Duodenal mucosa (tissue), 2 donors: Measurements from ENCODE around the gene MEF2C.

ENCODE experiments used
- H3K27ac ChIP-seq: one replicate; pipeline ENCODE4 v1.7.0; 2013; ENCODE audit warnings: low read depth, low read length
- H3K27me3 ChIP-seq, 2 donors: one replicate each; pipeline ENCODE4 v1.7.0; 2013; ENCODE audit warnings: low read length in 2 of 2, control low read depth in 1 of 2; ENCODE audit not compliant: insufficient read depth in 2 of 2, control insufficient read depth in 1 of 2
- H3K36me3 ChIP-seq, 2 donors: one replicate each; pipeline ENCODE4 v1.7.0; 2013; ENCODE audit warnings: low read length in 2 of 2, control low read depth in 1 of 2; ENCODE audit not compliant: insufficient read depth in 2 of 2, control insufficient read depth in 1 of 2
- H3K4me1 ChIP-seq, 2 donors: one replicate each; pipeline ENCODE4 v1.7.0; 2013; ENCODE audit warnings: low read length in 2 of 2, control low read depth in 1 of 2; ENCODE audit not compliant: insufficient read depth in 2 of 2, control insufficient read depth in 1 of 2
- H3K4me3 ChIP-seq, 2 donors: one replicate each; pipeline ENCODE4 v1.7.0; 2013; ENCODE audit warnings: low read length in 2 of 2, low read depth in 1 of 2
- H3K9ac ChIP-seq, 2 donors: one replicate each; pipeline ENCODE4 v1.7.0; 2013; ENCODE audit warnings: low read length in 2 of 2, low read depth in 1 of 2
- H3K9me3 ChIP-seq, 2 donors: one replicate each; pipeline ENCODE4 v1.7.0; 2013; ENCODE audit warnings: low read length in 2 of 2, control low read depth in 1 of 2; ENCODE audit not compliant: control insufficient read depth in 1 of 2

MEF2C gene

DNA sequence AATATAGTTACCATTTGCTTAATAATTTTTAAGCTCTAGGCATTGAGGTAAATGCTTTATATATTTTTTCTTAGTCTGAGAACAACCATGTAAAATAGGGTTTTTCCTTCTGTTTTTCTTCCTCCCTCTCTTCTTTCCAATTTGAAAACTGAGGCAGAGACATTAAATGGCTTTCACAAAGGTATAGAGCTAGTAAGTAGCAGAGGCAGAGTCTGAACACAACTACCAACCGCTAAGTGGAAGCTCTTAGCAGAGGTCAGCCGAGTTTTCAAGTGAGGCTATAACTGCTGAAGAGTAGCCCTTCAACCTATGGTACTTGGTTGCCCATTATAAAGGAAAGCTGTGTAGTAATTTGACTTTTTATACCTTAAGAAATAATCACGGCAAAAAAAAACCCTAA lies 187.1 kb downstream of the MEF2C start:
- Histone ChIP-seq H3K27me3 (peaks cover 48 to 66% of the 10 kb centered on the region in 2 donors), H3K9me3 (no peaks in the 10 kb centered on the region), H3K36me3 (no peaks in the 10 kb centered on the region), H3K4me3 (no peak overlapping the region), H3K27ac (no peak overlapping the region), H3K9ac (no peak overlapping the region), H3K4me1 (no peaks in the 10 kb centered on the region)

DNA sequence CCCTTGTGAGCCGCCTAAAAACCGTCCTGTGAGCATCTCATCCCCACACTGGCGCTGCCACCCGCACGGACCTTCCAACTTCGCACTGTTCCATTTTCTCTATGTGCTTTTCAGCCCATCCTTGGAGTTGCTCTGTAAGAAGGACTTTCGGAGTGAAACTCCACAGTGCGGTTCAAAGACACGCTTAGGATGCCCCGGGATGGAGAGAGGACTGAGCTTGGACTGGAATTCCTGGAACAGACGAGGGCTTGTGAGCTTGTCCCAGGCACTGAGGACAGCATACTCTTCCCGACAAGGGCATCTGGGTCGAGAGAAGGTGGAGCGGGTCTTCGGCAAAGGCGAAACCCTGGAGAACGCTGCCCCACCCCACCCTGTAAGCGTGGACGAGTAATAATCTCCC lies 187.8 kb downstream of the MEF2C start:
- no peak overlapping the region for H3K9ac ChIP-seq
- no peak overlapping the region for H3K4me3 ChIP-seq
- peaks cover 0 to 4% of the 10 kb centered on the region in 2 donors for H3K4me1 ChIP-seq
- H3K9me3 ChIP-seq: no peaks in the 10 kb centered on the region
- H3K27me3 ChIP-seq: peaks cover 55 to 73% of the 10 kb centered on the region in 2 donors
- no peak overlapping the region for H3K27ac ChIP-seq
- no peaks in the 10 kb centered on the region for H3K36me3 ChIP-seq

DNA sequence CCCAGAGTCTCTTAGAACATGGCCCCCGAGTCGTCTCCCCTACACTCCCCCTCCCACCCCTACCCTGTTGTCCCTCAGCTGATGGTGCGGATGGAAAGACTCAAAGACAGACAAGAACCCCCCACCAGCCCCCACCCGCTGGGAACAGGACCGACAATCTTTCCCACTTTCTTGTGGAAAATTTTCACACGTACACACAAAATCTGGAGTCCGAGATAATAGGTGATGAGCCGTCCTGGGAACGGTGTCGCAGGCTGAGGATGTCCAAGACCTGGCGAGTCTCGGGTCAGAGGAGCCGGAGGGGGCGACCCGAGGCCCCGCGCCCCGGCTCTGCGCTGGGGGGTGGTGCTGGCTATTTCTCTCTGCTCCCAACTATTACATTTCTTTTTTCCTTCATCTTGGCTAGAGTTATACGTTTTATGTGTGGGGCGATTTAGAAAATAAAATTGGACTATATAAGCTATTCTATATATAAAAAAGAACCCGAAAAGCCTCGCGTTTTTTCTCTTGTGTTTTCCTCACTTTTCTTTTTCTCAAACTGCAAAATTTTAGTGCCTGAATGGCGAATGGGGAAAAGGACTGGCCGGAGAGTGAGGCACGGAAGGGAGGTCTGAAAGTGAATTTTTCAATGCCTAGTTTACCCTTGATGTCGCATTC lies 188.8 kb downstream of the MEF2C start:
- Histone ChIP-seq H3K9me3 (no peaks in the 10 kb centered on the region), H3K27ac (no peak overlapping the region), H3K4me3 (no peak overlapping the region), H3K27me3 (peaks cover 65 to 84% of the 10 kb centered on the region in 2 donors), H3K9ac (no peak overlapping the region), H3K36me3 (no peaks in the 10 kb centered on the region), H3K4me1 (peaks cover 0 to 4% of the 10 kb centered on the region in 2 donors)

DNA sequence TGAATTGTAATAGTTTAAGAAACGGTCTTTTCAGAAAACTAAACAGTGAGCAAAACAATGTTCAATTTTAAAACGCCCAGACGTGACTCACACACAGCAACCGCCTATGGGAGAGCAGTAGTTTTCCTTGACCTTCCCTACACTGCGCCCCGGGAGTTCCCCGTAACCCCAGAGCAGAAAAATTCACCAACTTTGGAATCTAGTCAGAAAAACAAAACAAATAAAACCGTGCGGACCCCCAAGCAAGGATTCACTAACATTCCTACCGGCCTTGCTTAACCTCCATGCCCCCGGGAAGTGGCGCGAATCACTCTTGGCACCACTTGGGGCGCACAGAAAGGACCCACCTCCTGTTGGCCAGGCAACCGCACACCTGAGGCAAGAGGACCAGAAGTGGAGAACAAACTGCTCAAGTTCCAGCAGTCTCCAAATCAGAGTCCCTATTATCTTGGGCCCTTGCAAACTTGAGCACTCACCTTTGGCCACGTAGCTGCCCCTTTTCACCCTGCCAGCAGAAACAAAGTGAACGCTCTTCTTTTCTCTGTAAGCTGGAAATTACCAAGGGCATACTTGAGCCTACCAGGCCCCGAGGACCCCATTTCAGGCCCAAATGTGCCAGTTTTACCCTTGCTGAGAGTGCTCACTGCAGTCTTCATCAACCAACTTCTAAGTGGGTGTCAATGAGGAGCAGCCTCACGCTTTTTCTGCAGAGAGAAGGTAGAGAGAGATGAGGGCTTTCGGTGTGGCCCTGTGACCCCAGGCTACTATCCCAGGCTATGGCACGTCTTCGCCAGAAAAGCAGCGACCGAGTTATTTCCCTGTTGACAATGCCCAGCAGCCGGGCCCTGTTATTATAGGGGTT lies 189.7 kb downstream of the MEF2C start:
- H3K4me1 ChIP-seq: peaks cover 0 to 4% of the 10 kb centered on the region in 2 donors
- no peak overlapping the region for H3K4me3 ChIP-seq
- peaks cover 73 to 93% of the 10 kb centered on the region in 2 donors for H3K27me3 ChIP-seq

DNA sequence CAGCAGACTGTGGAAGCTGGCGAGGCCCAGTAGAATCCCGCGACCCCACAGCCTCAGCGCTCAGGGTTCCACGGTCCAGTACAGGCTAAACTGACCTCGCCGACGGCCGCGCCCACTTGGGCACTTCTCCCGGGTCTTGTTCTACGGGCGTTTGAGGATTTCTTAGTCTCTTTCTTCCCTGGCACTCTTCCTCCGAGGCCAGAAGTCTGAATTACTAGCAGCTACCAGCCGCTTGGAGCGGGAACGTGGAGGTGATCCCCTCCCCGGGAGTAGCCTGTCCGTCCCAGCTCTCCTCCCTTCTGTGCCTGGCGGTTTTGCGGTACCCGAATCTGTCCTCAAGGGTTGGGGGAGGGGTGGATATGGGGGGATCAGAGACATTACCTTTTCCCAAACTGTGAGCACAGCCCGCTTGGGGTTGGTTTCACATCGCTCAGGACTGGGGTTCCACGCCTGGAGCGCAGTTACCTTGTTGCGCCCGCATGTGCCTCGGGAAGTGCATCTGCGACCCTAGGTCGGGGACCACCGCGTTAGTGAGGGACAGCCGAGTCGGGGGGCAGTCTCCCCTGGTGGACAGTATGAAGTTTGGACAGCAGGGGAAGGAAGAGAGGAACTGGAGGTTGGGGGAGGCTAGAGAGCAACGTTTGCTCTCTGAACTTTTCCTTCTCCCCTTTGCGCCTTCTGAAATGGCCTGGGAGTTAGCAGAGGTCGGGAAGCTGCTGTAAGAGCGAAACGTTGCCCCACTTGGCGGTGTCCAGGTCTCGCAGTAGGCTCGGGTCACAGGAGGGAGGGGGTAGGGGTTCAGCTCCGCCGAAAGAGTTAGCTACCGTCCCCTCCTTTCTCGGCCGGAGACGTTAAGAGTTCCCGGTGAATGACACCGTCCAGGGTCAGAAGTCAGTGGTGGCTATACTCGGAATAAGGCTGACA lies 190.8 kb downstream of the MEF2C start:
- Histone ChIP-seq H3K4me1 (peaks cover 0 to 4% of the 10 kb centered on the region in 2 donors), H3K4me3 (peak overlapping the region in 1 of 2 donors; percentile 40), H3K27ac (no peak overlapping the region), H3K9me3 (no peaks in the 10 kb centered on the region), H3K9ac (no peak overlapping the region), H3K36me3 (no peaks in the 10 kb centered on the region), H3K27me3 (peaks cover 77 to 94% of the 10 kb centered on the region in 2 donors)

More for the DNA sequence above, 189.7 kb downstream of the MEF2C start:
- H3K9me3 ChIP-seq: no peaks in the 10 kb centered on the region
- H3K9ac ChIP-seq: no peak overlapping the region
- H3K27ac ChIP-seq: no peak overlapping the region
- H3K36me3 ChIP-seq: no peaks in the 10 kb centered on the region

DNA sequence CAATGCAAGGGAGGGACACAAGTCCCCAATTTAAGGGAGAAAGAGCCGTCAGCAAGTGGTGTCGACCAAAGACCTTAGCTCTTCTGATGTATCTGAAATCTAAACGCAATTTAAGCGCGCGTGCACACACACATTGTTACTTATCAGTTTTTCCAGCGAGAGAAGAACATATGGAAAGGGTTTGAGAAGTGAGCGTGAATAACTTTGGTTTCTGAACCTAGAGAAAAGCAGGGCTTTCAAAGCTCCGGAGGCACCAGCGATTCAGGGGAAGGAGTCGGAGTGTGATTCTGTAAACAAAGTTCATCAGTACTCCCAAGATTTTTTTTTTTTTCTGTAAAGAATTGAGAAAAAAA lies 191.8 kb downstream of the MEF2C start:
- Histone ChIP-seq H3K4me1 (peaks cover 0 to 4% of the 10 kb centered on the region in 2 donors), H3K9ac (no peak overlapping the region), H3K27me3 (peaks cover 84 to 96% of the 10 kb centered on the region in 2 donors), H3K4me3 (no peak overlapping the region), H3K36me3 (no peaks in the 10 kb centered on the region), H3K27ac (no peak overlapping the region), H3K9me3 (no peaks in the 10 kb centered on the region)

DNA sequence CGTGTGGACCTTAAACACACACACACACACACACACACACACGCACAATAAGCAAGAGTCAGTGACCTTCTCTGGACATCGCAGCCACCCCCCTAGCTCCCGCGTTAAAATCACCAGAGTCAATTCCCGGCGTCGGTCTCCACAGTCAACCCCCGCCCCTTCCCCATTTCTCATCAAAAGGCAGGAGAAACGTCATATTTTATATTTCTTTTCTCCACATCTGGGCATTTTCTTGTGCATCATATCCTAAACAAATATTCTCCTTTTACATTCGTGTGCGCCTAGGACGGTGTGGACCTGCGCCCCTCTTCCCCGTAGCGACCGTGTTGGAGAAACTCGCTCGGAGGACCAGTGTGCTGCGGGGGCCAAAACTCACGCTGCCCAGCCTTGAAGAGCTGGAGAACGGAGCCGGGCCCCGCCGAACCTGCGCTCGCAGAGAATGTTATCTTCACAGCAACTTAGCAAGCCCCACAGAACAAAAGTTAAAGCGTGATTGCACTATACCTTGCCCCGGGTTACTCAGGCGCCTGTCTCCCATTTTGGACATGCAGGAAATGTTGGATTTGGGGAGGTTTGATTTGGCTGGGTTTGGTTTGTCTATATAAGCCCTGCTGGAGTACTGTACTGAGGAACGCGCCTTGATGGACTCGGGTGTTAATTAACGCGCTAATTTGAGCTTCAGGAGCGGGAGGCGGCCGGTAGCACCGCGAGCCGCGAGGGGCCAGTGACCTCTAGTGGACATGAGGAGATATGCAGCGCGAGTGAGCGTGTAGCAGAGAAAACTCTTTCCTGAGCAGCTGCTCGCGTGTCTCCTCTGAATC lies 192.4 kb downstream of the MEF2C start:
- Histone ChIP-seq H3K4me3 (peak overlapping the region; percentile 32 to 40), H3K36me3 (no peaks in the 10 kb centered on the region), H3K27ac (no peak overlapping the region), H3K4me1 (peaks cover 0 to 4% of the 10 kb centered on the region in 2 donors), H3K27me3 (peaks cover 86 to 96% of the 10 kb centered on the region in 2 donors), H3K9ac (no peak overlapping the region), H3K9me3 (no peaks in the 10 kb centered on the region)

DNA sequence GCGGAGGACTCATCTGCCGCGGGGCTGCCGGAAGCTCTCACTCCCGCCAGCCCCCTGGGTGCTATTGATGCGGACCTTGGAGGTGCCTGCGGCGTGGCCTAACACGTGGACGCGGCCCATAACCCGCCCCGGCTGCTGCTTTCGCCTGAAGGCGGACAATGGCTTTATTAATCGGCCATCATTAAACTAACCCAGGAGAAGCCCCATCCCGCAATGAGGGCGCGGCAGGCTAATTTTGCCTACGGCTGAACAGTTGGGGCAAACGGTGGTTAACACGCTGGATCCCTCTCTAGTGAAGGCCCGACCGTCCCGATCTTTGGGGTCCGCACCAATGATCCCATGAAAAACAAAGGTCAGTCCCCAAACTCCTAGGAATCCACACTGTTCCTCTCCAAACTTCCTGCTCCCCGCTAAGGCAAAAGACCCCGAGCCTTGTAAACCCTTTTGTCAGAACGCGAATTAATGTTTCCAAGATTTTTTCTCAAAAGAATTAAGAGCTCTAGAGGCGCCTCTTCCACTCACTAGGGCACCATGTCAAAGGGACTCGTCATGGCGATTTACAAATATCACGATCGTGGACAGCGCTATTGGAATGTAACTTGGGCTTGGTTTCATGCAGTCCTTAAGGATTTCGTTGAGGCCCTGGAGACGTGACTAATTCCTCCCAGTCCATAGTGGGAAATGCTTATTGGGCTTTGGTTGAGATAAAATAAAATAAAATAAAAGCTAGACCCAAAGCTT lies 193.1 kb downstream of the MEF2C start:
- Histone ChIP-seq H3K9ac (no peak overlapping the region), H3K4me3 (no peak overlapping the region), H3K9me3 (no peaks in the 10 kb centered on the region), H3K27ac (no peak overlapping the region), H3K36me3 (no peaks in the 10 kb centered on the region), H3K27me3 (peaks cover 89 to 98% of the 10 kb centered on the region in 2 donors), H3K4me1 (peaks cover 0 to 4% of the 10 kb centered on the region in 2 donors)
